Mucosa of descending colon (tissue), 3 donors: ENCODE measurements around the gene CDKL2. TPM values are rescaled to one million over a fixed set of nuclear protein-coding genes. Genes with fewer than 3 reads are reported as not detected.

Experiments used
- ATAC-seq: fragments of 200-7000 bp; cut with Tn5 transposase; one replicate; pipeline ENCODE4 v1.9.1; 2020; ENCODE audit warnings: mild to moderate bottlenecking, moderate library complexity
- DNase-seq, 3 donors: peaks; one replicate each; pipeline ENCODE4 v3.0.0-alpha.2; 2020
- H3K36me3 ChIP-seq: fragments of 200-600 bp; one replicate; pipeline ENCODE4 v1.8.0; 2021; ENCODE audit warnings: low read depth, mild to moderate bottlenecking
- H3K4me1 ChIP-seq: fragments of 200-600 bp; one replicate; pipeline ENCODE4 v1.8.0; 2021; ENCODE audit warnings: low read depth, mild to moderate bottlenecking
- H3K4me3 ChIP-seq: fragments of 200-600 bp; one replicate; pipeline ENCODE4 v1.8.0; 2021; ENCODE audit warnings: mild to moderate bottlenecking
- H3K9me3 ChIP-seq: fragments of 200-600 bp; one replicate; pipeline ENCODE4 v1.8.0; 2021; ENCODE audit warnings: mild to moderate bottlenecking
- intact Hi-C, 2 donors: fragments of 100-400 bp; cut with DNase I in 1 of 2; cut with micrococcal nuclease in 1 of 2; formaldehyde crosslinking; loops; one replicate each; pipeline versions ENCODE4 v1.11.0 to v1.11.1; 2022; cut with DNase I, micrococcal nuclease
- long read RNA-seq, 2 donors: library from polyadenylated mRNA; unstranded; transcript quantifications; one replicate each; pipeline ENCODE4 v2.0.0, GENCODE V29; 2019 to 2021
- total RNA-seq, 3 donors: library from RNA; stranded (reverse); fragmentation: NEBNext Ultra II Directional in 2 of 3; extraction: Animal tissue kit (Norgen Biotek cat#: 25700) in 2 of 3; gene quantifications; one replicate each; pipeline versions ENCODE4 v1.2.1 to v1.2.4, GENCODE V29; 2021 to 2023
- TF ChIP-seq, protein P1 (sequence below): fragments of 200-600 bp; IDR thresholded peaks from one replicate; pipeline ENCODE4 v1.8.0; 2022; ENCODE audit warnings: antibody characterized with exemption, mild to moderate bottlenecking
- donor health status: DM: no; HTN: no; CAD: no; lungs with moderate emphysema.
- donor health status: DM: no; HTN: no; CAD: no.
- donor health status: DM: no; HTN: yes; CAD: no.

CDKL2 gene
- total RNA-seq, result 1 to 10 TPM; 1.6 to 3.5 (median 2.3) TPM
- long read RNA-seq, donor 1, partial matches to known transcripts, result 1 of 1 reads
- long read RNA-seq, donor 1, other reads (novel, unspliced or antisense), result 0 of 1 reads
- long read RNA-seq, donor 2, result 0 reads

DNA sequence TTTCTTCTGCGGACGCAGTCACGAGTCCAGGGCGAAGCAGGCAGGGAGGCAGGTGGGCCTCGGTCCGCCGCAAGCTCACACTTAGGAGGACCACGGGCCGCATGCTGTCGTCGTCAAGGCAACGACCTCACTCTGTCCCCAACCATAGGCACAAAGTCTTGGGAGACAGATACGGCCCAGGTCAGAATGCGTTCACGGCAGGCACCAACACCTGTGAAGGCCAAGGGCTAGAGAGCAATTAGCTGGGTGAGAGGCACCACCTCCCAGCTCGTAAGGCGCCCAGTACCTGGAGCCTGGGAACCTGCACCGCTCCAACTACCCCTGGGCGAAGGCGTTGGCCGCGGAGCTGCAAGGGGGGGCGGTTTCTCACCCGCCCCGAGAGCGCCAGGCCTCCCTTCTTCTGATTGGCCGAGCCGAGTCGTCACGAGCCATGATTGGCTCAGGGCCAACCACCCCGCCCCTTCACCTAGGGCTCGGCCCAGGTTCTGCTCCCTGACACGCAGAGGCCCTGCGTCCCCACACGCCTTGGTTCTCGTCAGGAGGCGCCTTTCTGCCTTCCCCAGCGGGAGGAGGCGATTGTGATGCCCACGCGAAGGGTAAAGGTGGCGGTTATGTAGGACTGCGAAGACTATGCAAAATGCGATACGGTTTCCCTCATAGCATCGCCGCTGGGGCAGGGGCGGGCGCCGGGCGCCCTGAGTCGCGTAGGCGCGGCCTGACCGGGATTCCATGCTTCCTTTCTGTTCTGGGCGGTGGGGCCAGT lies at the start of gene CDKL2:
Gene CDKL2, minus strand, starts transcription at position 355 of the 763 bp plus-strand sequence. CDS start 4,540 bp downstream, outside the sequence.
- peak; percentile 99 for ATAC-seq
- no peaks in the 10 kb centered on the region for H3K4me1 ChIP-seq
- DNase-seq, result peak; percentile 96 to 98 (median 97)
- no peaks in the 10 kb centered on the region for H3K36me3 ChIP-seq
- peak within 1 kb of the TSS; percentile 23 for H3K4me3 ChIP-seq
- H3K9me3 ChIP-seq, result no peaks in the 10 kb centered on the region
- TF ChIP-seq, protein P1, sequence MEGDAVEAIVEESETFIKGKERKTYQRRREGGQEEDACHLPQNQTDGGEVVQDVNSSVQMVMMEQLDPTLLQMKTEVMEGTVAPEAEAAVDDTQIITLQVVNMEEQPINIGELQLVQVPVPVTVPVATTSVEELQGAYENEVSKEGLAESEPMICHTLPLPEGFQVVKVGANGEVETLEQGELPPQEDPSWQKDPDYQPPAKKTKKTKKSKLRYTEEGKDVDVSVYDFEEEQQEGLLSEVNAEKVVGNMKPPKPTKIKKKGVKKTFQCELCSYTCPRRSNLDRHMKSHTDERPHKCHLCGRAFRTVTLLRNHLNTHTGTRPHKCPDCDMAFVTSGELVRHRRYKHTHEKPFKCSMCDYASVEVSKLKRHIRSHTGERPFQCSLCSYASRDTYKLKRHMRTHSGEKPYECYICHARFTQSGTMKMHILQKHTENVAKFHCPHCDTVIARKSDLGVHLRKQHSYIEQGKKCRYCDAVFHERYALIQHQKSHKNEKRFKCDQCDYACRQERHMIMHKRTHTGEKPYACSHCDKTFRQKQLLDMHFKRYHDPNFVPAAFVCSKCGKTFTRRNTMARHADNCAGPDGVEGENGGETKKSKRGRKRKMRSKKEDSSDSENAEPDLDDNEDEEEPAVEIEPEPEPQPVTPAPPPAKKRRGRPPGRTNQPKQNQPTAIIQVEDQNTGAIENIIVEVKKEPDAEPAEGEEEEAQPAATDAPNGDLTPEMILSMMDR, result no peak
- intact Hi-C loops, result no loop called here

DNA sequence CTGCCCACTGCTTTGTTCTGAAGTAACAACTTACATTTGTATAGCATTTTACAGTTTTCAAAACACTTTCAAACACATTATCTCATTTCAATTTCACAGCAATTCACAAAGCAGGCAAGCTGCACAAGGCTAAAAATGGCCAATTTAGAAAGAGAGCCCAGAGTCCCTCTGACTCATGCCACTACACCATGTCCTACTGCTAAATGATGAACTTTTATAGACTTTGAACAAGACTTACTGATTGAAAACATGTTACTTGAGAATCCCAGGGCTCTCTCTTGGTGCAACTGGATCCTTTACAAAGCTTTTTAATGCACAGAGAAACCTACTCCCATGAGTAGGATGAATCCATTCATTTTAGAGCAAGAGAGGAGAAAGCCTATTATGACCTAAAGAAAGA lies 48.6 kb upstream of the CDKL2 start:
- DNase-seq (no peak), ATAC-seq (no peak)
- no peak overlapping the region for H3K4me3 ChIP-seq
- H3K4me1 ChIP-seq, result peaks cover 9% of the 10 kb centered on the region
- intact Hi-C loops, result no loop called here
- H3K9me3 ChIP-seq, result no peaks in the 10 kb centered on the region
- TF ChIP-seq, protein P1, result no peak
- no peaks in the 10 kb centered on the region for H3K36me3 ChIP-seq

DNA sequence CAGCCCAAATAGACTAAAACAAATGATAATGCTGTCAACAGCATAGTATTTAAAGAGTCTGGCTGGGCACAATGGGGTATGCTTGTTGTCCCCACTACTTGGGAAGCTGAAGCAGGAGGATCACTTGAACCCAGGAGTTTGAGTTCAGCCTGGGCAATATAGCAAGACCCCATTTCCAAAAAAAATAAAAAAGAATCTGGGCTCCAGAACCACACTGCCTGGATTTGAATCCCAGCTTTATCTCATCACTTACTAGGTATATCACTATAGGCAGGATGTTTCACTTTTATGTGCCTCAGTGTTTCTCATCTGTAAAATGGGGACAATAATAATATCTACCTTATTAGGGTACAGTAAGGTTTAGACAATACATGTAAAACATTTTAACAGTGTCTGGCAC lies 48.1 kb upstream of the CDKL2 start:
- ATAC-seq (no peak), DNase-seq (no peak)
- Histone ChIP-seq H3K4me1 (peaks cover 12% of the 10 kb centered on the region), H3K36me3 (no peaks in the 10 kb centered on the region), H3K9me3 (no peaks in the 10 kb centered on the region), H3K4me3 (no peak overlapping the region)
- intact Hi-C loops, result no loop called here
- TF ChIP-seq, protein P1, result no peak

DNA sequence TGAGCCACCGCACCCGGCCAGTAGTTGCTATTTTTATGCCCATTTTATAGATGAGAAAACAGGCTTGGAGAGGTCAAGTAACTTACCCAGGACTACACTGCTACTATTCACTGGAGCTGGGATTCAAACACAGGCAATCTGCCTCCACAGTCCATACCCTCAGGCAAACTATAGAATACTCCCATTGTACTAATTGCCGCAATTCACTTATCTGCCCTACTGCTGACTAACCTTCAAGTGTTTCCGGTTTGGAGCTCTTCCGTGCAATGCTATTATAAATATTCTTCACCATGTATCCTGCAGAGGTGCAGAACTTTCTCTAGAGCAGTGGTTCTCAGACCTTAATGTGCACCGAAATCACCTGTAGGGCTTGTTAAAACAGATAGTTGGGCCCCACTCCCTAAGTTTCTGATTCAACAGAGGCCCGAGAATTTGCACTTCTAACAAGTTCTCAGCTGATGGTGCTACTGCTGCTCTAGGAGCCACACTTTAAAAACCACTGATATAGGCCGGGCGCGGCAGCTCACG lies 44.7 kb upstream of the CDKL2 start:
- H3K36me3 ChIP-seq, result no peaks in the 10 kb centered on the region
- H3K4me1 ChIP-seq, result peaks cover 24% of the 10 kb centered on the region
- no peaks in the 10 kb centered on the region for H3K9me3 ChIP-seq
- intact Hi-C loops, result no loop called here
- ATAC-seq, result peak; percentile 44
- H3K4me3 ChIP-seq, result no peak overlapping the region
- DNase-seq, result peak in 1 of 3 donors; percentile 27
- TF ChIP-seq, protein P1, result no peak

DNA sequence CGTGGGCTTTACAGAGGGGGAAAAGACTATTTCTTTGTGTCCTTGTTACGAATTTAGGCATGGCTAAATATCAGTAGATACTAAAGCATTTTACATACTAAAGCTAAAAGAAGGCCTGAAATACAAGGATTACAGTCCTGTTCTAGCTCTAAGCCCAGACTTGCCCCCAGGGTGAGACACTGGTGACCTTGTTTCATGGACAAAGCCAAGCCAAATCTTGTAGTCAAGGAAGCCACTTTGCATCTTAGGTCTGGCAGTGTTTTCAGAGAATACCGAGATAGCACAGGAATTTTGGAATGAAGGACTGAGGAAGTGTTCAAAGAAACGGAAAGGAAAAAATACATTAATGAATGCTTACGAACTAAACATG lies 43.6 kb upstream of the CDKL2 start:
- DNase-seq, result no peak
- Histone ChIP-seq H3K9me3 (no peaks in the 10 kb centered on the region), H3K4me1 (peaks cover 24% of the 10 kb centered on the region), H3K36me3 (no peaks in the 10 kb centered on the region), H3K4me3 (no peak overlapping the region)
- no peak for ATAC-seq
- TF ChIP-seq, protein P1, result no peak
- intact Hi-C loops, result loop anchor here in 1 of 2 donors (5.0 kb wide), 1 partner anchor 48 kb away; the partner anchor contains the start of gene USO1
